ENCODE data around the gene EEFSEC.

The EEFSEC gene

DNA sequence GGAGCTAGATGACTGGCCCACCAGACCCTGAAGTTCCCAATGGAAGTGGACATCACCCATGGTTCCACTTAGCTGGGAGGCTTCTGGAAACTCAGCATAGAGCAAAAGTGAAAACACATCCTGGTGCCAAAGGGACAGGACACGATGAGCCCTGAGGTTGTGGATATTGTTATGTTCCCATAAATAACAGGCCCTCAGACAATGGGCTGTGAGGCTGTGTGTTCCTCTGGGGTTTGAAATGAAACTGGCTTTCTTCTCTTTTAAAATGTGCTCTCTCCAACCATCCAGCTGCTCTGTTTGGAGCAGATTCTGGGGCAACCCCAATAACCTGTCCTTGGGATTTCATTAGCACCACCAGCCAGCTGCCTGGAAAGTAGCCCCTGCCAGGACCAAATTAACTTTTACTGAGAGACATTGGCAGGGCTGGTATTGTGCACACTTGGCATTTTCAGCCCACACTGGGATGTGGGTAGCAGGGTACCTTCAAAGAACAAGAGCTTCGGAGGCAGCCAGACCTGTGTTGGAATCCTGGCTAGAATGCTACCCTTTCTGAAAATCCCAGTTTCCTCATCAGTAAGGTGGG is 215.9 kb downstream of the EEFSEC start:
- DNase-seq (no peak), ATAC-seq (no peak)

- DNase-seq (no peak), ATAC-seq (no peak)
Observed at GRCh38 chr3:128369881-128370642, 216.8 kb downstream of the EEFSEC start.

GRCh38 chr3:128372281-128372680 is 219.0 kb downstream of the EEFSEC start:
- DNase-seq (no peak), ATAC-seq (peak; percentile 55)

- no peak for DNase-seq
- ATAC-seq, result no peak
Observed at GRCh38 chr3:128372707-128373533, 219.6 kb downstream of the EEFSEC start.

DNA sequence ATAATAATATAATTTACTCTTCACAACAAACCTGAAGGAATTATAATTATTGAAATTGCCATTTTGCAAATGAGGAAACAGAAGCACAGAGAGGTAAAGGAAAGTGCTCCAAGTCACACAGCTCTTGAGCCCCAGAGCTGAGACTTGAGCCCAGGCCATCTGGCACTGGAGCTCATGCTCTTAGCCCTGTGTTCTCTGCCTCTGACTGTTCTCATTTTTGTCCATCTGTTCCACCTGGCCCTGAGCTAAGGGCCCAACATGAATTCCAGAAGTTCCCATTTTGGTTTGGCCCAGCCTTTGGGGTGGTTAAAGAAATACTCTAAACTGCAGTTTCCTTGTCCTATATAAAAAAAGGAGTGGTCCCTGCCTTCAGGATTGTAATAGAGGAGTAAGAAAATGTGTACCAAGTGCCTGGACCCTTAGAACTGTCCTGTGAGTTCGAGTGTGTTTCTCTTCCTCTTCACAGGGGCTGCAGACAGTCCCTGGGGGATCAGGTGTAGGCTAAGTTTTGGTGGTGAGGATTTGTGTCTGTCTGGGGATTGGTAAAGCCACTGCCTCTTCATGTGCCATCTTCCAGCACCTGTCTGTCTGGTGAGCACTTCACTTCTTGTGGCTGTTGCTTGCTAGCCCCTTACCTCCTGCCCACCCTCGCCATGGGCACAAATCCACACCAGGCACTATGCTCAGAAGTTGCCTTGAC is 221.6 kb downstream of the EEFSEC start:
- DNase-seq, result no peak
- ATAC-seq, result no peak

DNA sequence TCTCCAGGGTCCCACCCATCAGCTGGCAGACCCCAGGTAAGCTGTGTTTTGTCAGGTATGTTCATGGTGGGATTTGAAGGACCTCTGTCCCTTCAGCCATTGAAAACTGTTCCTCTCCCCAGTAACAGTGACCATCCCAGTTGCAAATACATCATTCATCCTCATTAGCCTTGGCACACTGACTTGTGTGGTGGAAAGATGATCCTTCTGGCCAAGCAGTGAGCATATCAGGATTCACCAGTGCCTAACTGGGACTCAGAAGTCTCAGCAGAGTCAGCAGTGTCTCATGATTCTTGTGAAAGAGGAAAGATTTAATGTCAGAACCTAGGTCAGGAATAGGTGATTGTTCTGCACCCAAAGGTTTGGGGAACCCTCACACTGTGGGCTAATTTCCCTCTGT is 223.2 kb downstream of the EEFSEC start:
- no peak for ATAC-seq
- DNase-seq, result no peak

DNA sequence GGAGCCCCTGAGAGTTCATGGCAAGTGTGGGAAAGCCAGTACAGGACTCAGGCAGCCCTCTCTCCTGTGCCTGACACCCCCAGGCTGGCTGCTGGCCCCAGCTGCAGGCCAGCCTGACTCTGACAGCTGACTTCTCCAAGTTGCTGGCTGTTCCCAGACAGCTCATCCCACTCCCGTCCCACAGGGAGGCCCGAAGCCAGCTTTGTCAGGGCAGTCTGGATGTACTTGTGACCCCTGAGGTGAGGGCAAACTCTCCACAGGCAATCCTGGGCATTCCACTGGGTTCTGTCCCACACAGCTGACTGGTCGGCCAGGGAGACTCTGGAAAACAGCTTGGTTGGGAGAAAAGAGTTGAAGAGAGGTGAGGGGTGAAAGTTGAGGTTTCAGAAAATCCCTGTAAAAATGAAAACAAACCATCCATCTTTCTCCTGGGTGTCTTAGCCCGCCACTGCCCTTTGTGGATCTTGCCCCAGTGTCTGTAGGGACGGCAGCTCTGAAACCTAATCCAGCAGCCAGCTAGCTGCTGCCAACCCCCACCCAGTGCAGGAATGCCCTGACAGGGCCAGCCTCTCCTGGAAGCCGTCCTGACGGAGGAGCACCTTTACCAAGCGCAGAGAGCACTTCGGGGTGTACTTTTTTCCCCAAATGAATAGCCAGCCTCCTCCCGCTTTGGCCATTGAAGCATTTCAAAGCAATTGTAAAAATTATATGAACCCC is 225.5 kb downstream of the EEFSEC start:
- ATAC-seq (no peak), DNase-seq (no peak)

DNA sequence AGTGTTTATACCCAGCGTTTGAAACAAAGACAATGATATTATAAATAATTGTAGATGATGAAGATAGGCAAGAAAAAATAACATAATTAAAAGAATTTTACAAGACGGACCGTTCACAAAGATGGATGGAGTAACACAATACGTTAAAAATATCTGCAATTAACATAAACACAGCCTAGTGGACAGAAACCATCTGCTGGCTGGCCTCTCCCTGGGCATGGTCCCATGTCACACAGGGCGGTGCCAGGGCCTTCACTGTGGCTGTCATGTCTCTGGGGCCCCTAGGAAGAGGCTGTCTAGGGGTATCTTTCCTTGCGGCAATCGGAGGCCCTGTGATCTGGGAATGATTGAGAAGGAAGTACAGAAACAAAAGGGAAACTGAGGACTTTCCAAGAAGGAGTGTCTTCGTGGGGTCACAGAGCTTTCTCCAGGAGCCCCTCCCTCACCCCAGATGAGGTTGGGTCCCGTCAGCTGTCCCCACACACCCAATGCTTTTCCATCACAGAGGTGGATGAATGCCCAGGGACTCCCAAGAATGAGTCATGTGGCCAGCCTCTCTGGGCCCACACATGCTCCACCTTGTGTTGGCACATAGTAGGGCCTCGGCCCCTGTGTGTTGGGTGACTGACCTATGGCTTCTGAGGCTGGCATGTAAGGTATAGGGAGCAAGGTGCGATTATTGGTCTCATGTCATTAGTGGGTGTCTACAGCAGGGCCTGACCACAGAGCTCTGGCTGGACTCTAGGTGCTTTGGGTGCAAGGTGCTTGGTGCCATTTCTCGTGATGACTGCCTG is 226.3 kb downstream of the EEFSEC start:
- no peak for DNase-seq
- ATAC-seq, result no peak

GRCh38 chr3:128380295-128380694 is 227.0 kb downstream of the EEFSEC start:
- DNase-seq (no peak), ATAC-seq (no peak)

- DNase-seq (no peak), ATAC-seq (no peak)
Observed at GRCh38 chr3:128380719-128381118, 227.4 kb downstream of the EEFSEC start.

DNA sequence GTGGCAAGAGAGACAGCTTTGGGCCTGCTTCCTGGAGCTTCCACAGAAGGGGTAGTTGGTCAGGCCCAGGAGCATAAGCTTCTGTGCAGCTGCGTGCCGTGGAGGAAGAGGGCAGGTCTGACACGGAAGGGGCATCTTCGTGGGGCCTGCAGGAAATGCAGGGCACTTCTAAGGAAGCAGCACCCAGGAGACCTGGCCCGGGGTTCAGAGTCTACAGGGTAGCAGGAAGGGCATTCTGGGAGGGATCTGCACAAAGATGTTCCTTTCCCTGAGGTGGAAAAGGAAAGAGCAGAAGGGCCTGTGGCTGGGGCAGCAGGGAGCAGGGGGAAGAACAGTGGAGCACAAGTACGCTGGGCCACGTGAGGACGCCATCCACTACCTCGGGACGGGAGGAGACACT is 228.3 kb downstream of the EEFSEC start:
- DNase-seq, result no peak
- no peak for ATAC-seq

DNA sequence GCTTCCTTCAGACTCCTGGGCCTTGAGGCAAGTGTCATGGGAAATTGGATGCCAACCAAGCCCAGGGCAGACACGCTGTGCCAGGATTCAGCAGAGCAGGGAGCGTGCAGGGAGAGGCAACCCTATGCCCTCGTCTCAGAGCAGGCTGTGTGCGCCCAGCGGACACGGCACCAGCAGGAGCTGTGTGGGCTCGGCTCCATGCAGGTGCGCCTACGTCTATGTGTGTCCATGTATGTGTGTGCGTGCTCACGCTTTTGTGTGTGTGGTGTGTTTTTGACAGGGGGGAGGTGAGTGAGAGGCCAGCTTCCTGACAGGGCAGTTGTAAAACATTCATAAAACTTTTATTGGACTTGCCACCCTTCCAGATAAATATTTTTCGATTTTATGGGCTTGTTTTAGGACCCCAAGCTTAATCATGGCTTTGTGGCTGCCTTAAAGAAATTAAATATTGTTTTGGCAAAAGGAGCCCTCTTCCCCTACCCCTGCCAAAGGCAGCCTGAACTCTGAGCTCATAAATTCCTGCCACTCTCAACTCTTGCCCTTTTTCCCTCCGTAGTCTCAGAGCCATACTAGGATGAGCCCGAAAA is 229.0 kb downstream of the EEFSEC start:
- ATAC-seq (no peak), DNase-seq (no peak)

DNA sequence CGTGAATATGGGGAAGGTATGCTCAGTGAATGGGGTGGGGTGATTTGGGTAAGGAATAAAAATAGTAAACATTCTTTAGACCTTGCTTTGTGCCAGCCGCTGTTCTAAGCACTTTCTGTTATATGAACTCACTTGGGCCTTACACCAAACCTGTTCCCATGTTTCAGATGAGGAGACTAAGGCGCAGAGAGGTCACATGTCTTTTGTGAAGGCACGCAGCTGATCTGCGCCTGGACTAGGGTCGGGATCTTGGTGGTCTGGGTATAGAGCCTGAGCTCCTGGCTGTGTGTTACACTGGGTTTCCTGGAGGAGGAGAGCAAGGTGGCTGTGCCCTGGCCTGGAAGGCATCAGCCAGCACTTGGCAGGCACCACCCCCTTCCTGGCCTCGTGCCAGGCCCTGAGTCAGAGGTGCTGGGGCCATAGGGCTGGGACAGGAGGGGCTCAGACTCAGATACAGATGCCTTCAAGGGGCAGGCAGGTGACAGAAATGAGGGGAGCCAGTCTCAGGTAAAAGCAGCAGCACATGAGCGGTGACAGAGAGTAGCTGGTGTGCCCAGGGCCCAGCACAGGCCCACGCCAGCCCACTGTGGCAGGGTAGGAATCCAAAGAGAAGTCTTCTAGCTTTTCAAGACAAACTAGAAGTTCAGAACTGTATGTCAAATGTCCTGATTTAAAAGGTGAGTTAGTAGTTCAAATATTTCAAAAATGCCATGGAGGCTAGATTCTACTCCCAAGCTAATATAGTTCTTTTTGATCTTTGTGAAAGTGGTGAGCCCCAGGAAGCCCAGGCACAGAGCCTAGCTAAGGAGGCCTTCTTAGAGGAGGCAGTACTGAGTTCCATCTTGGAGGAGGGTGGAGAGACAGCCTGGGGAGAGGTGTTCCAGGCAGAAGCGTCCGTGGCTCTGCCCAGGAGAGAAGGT is 230.3 kb downstream of the EEFSEC start:
- ATAC-seq (peak; percentile 45), DNase-seq (peak; percentile 50)

DNA sequence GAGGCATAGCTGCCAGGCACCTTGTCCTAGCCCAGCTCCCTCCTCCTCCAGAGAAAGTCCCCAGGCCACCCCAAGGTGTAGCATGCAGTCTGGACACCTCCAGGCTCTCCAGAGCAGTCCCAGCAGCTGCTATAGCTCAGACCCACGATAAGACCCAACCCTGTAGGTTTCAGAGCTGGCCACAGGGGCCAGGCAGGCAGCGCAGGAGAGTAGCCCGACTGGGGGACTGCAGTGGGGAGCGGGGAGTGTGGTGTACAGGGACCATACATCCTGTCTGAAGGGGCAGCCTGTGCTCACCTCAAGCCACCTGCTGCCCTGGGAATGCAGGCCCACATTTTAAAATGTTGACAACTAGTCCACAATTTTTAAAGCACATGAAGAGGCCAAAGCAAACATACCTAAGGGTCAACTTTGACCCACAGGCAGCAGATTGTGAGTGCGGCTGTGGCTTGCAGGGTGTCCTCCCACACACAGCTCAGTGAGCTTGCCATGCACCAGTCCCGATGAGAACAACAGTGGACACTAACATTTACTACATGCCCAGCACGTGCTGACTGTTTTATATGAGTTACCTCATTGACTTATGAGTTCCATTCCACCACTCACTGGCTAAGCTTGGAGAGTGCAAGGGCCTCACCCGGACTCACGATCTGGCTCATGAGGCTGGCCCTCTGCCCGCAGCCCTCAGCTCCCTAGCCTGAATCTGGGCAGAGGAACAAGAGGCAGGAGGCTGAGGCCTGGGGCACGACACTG is 232.0 kb downstream of the EEFSEC start:
- DNase-seq, result no peak
- ATAC-seq, result no peak

DNA sequence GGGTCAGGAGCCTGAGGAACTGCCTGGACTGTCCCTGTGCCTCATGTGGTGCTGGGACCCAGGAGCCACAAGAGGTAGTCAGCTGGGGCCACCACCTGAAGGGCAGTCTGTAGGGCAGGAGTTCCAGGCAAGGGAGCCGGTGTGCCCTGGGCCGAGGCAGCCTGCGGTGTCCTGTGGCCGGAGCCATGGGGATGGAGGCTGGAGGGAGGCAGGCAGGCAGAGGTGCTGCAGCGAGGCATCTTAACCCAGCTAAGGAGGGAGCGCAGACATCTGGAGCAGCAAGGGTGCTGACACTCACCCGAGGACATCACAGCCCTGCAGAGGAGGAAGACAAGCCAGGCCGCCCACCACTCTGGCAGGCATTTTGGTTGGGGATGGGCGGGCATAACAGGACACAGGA is 235.7 kb downstream of the EEFSEC start:
- no peak for DNase-seq
- ATAC-seq, result no peak

DNA sequence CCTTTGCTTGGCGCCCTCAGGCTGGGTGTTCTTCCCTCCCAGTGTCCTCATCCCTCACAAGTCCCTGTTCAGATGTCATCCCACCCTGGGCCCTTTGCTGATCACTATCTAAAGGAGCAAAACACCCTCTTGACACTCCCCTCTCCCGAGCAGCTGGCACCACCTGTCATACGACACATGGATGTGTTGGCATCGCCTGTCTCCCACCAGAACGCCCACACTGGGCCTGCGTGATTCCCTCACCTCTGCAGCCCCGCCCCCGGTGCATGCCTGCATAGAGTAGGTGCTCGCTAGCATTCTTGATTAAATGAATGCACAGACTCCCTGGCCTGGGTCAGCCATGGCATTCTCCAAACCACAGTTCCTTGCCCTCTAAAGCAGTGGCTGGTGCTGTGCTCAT is 237.6 kb downstream of the EEFSEC start:
- ATAC-seq (no peak), DNase-seq (no peak)

DNA sequence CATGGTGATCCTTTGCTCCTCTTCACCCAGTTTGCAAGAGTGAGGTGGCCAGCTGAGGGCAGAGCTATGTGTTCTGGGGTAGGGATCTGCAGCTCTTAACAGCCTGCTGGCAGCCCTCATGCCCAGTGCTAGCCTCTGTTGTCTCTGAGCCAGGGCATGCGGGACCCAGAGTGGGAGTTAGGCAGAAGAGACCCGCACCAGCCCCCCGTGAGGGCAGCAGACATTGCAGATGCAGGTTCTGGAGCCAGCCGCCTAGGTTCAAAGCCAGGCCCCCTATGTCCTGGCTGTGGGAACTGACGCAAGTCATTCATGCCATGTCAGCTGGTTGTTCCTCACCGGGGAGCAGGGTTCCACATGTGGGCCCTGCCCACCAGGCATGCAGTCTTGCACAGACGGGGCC is 238.7 kb downstream of the EEFSEC start:
- ATAC-seq, result no peak
- DNase-seq, result no peak

- ATAC-seq (no peak), DNase-seq (no peak)
Observed at GRCh38 chr3:128392818-128393544, 239.7 kb downstream of the EEFSEC start.
